AG09309 (cell line): Measurements from ENCODE around the gene TMEM81.

Source experiments
- DNase-seq: peaks from one replicate; pipeline ENCODE4 v3.0.0-alpha.2; 2010; ENCODE audit warnings: low read depth
- H3K4me3 ChIP-seq: 2 replicates; pipeline ENCODE4 v1.5.1; 2011; ENCODE audit warnings: mild to moderate bottlenecking, low read depth, low read length, moderate library complexity; ENCODE audit not compliant: control insufficient read depth
- TF ChIP-seq, protein P1 (sequence below): IDR thresholded peaks from 2 replicates; pipeline ENCODE4 v1.5.1; 2011; ENCODE audit warnings: mild to moderate bottlenecking, low read depth, low read length, inconsistent platforms; ENCODE audit not compliant: insufficient read depth, control insufficient read depth; ENCODE audit errors: missing control alignments

TMEM81 gene

DNA sequence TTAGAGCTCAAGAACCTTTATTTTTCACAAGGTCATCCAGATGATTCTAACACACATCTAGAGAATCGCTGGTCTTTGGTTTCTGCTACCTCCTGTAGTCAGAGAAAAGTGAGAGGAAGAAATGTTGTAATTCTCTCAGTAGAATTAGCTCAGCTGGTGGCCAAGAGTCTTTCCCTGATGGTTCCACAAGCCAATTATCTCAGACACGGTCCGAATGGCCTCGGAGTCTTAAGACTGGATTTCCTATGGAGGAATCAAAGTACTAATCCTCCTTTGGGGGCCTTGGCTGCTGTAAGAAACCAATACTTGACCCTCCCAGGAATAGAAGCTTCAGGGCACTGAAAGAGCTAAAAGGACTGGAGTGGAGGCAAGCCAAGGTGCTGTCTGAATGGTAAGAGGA, 1.8 kb downstream of the TMEM81 start:
- no peak for DNase-seq
- TF ChIP-seq, protein P1, sequence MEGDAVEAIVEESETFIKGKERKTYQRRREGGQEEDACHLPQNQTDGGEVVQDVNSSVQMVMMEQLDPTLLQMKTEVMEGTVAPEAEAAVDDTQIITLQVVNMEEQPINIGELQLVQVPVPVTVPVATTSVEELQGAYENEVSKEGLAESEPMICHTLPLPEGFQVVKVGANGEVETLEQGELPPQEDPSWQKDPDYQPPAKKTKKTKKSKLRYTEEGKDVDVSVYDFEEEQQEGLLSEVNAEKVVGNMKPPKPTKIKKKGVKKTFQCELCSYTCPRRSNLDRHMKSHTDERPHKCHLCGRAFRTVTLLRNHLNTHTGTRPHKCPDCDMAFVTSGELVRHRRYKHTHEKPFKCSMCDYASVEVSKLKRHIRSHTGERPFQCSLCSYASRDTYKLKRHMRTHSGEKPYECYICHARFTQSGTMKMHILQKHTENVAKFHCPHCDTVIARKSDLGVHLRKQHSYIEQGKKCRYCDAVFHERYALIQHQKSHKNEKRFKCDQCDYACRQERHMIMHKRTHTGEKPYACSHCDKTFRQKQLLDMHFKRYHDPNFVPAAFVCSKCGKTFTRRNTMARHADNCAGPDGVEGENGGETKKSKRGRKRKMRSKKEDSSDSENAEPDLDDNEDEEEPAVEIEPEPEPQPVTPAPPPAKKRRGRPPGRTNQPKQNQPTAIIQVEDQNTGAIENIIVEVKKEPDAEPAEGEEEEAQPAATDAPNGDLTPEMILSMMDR = no peak

DNA sequence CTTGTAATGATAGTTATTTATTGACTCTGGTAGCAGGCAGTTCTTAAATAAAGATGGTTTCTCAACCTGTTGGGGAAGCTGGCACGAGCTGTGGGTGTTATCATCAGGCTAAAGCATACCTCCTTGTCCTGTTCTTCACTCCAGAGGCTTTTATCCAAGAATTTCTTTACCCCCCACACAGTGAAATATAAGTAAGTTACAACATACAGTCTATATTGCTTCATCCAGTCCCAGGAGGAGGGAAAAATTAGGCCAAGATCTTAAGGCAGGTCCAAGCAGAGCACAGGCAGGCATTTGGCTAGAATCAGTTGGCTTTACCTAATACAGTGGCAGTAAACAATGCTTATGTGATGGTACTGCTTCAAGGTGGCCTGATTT, 6.3 kb downstream of the TMEM81 start:
- TF ChIP-seq, protein P1 = no peak
- no peak overlapping the region for H3K4me3 ChIP-seq
- no peak for DNase-seq

More for the DNA sequence above, 1.8 kb downstream of the TMEM81 start:
- no peak overlapping the region for H3K4me3 ChIP-seq

DNA sequence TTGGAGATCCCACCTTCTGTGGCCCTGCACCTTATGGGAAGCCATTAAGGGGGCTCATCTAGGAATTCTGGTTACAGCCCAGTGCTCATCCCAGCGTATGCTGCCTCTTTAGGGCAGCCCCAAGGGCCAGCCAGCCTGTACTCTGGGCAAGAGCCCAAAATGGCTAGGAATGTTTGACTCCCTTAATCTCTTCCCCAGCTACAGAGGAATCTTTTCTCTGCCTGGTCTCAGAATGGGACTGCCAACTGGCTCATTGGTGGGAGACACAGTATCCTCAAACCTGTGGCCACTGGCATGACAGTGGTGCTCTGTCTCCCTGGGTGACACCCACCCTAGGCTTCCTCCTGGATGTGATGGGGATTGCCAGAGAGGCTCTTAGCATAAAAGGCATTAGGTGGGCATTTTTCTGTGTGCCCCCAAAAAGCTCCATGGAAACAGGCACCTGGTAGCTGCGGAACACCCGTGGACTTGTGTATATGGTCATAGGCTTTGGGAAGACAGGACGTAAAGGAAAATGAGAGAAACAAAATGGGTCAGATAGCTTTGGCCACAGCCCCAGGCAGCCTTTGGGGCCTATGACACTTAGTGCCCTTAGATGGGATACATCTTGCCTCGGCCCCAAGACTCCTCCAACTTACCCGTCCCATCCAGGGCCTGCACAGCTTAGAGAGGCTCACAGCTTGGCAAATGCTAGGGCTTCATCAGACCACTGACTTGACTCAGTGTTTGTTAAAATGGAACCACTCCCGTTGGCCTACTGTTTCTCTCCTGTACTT, 6.9 kb downstream of the TMEM81 start:
- no peak overlapping the region for H3K4me3 ChIP-seq
- DNase-seq = no peak
- TF ChIP-seq, protein P1 = no peak

DNA sequence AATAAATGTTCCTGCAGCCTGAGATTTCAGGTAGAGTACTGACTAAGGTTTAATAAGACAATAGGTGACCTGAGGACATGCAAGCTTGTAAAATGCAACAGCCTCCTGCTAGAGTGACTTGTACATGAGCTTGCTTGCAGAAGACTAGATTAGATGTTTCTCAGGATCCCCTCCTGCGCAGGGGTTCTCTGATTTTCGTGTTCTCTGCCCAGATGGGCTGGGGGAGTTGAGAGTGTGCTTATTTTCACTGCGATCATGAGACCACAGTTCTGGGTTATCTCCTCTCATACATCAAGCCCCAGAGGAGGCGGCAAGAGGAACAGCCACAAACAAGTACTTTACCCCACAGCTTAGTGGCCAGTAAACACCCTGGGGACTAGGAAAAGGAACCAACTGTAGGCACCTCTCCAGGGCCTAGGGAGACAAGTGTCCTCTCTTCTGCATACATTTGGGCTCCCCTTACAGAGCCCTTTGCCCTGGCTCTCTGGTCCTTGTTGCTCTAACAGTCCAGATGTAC, 8.0 kb downstream of the TMEM81 start:
- no peak for DNase-seq
- TF ChIP-seq, protein P1 = no peak
- H3K4me3 ChIP-seq = no peak overlapping the region

DNA sequence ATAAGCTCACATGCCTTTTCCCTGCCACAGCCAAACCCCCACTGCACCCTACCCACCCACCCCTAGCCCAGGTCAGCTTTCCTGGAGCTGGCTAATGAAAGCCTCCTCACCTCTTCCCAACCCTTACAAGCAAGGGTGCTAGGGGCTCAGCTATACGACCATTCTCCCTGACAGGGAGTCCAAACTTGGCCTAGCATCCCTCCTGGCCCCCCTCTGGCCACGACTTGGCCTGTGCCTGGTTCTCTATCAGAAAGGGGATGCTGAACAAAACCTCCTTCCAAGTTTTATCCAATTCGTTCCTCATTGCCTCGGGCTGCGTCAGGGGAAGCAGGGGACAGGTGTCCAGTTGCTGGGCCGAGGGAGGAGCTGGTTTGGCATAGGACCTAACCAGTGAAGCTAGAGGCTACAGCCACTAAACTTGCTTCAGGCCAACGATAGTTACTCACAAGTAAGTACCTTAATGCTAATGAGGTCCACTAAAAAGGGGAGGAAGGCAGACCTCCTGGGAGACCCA, 8.6 kb downstream of the TMEM81 start:
- no peak for DNase-seq
- TF ChIP-seq, protein P1 = no peak
- no peak overlapping the region for H3K4me3 ChIP-seq

DNA sequence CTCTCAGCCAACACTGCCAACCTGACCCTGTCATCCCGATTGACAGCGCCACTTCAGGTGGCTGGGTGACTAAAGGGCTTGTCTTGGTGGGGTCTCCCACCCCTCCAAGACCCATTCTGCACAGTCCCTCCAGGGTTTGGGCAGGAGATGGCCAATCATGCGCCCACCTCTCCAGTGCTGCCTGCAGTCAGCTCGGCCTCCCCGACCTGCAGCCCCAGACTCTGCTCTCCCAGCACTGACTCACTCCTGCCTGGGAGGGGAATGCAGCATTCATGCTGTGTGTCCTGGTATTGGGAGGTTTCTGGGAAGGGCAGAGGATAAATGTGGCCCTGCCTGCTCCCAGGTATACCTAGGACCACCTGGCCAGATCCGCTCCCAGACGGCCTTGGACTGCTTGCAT, 9.7 kb downstream of the TMEM81 start:
- no peak for DNase-seq
- no peak overlapping the region for H3K4me3 ChIP-seq
- TF ChIP-seq, protein P1 = no peak
